ENCODE results near the gene GNG12.

DNA sequence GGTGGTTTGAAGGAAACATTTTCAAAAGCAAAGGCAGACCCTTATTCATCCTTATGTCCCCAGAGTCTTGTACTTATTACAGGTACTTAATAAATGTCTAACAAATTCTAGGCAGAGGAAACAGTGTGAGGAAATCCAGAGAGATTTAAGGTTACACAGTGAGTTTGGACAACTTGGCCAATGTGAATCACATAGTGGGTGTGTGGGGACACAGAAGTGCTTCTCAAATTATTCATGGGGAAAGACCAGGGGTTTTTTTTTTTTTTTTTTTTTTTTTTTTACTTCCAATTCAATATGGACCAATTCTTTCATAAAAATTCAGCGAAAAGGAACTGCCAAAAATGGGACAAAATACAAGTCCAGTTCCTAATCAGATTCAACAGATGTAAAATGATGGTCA, 15.1 kb downstream of the GNG12 start:
- no peak for TF ChIP-seq PCBP2 (IDR thresholded peaks at IDR 0.05; ENCODE audit: low read depth, low read length, poor library complexity, severe bottlenecking)
- no peak for TF ChIP-seq POLR2A (conservative IDR thresholded peaks at IDR 0.05)
- TF ChIP-seq SOX6 (IDR thresholded peaks at IDR 0.05), result no peak
- no peak for TF ChIP-seq TSC22D4 (tag; IDR thresholded peaks at IDR 0.05)
- TF ChIP-seq, protein P1, sequence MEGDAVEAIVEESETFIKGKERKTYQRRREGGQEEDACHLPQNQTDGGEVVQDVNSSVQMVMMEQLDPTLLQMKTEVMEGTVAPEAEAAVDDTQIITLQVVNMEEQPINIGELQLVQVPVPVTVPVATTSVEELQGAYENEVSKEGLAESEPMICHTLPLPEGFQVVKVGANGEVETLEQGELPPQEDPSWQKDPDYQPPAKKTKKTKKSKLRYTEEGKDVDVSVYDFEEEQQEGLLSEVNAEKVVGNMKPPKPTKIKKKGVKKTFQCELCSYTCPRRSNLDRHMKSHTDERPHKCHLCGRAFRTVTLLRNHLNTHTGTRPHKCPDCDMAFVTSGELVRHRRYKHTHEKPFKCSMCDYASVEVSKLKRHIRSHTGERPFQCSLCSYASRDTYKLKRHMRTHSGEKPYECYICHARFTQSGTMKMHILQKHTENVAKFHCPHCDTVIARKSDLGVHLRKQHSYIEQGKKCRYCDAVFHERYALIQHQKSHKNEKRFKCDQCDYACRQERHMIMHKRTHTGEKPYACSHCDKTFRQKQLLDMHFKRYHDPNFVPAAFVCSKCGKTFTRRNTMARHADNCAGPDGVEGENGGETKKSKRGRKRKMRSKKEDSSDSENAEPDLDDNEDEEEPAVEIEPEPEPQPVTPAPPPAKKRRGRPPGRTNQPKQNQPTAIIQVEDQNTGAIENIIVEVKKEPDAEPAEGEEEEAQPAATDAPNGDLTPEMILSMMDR (IDR thresholded peaks at IDR 0.05 in 2 of 3, conservative IDR thresholded peaks at IDR 0.05 in 1 of 3; ENCODE audit: insufficient read depth in 2 of 3, low read depth in 1 of 3, low read length in 3 of 3), result no peak
- TF ChIP-seq, protein P2, sequence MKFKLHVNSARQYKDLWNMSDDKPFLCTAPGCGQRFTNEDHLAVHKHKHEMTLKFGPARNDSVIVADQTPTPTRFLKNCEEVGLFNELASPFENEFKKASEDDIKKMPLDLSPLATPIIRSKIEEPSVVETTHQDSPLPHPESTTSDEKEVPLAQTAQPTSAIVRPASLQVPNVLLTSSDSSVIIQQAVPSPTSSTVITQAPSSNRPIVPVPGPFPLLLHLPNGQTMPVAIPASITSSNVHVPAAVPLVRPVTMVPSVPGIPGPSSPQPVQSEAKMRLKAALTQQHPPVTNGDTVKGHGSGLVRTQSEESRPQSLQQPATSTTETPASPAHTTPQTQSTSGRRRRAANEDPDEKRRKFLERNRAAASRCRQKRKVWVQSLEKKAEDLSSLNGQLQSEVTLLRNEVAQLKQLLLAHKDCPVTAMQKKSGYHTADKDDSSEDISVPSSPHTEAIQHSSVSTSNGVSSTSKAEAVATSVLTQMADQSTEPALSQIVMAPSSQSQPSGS (CRISPR knock-in tag; IDR thresholded peaks at IDR 0.05), result no peak
- no peak for TF ChIP-seq KDM2B (CRISPR knock-in tag; IDR thresholded peaks at IDR 0.05)
- no peak for TF ChIP-seq MAZ (CRISPR knock-in tag; conservative IDR thresholded peaks at IDR 0.05 in 1 of 2, IDR thresholded peaks at IDR 0.05 in 1 of 2)
- no peak for TF ChIP-seq EP300 (IDR thresholded peaks at IDR 0.05; ENCODE audit: low read length)
- TF ChIP-seq ZFX (CRISPR knock-in tag; IDR thresholded peaks at IDR 0.05), result no peak
- TF ChIP-seq SMC3 (conservative IDR thresholded peaks at IDR 0.05; ENCODE audit: insufficient read depth, low read depth, low read length), result no peak
- no peak for TF ChIP-seq CHD2 (IDR thresholded peaks at IDR 0.05; ENCODE audit: low read depth, low read length)
- TF ChIP-seq YY1 (IDR thresholded peaks at IDR 0.05; ENCODE audit: borderline replicate concordance in 1 of 3, control insufficient read depth in 1 of 3, extremely low read depth in 1 of 3, insufficient read depth in 3 of 3, insufficient read length in 1 of 3, insufficient replicate concordance in 2 of 3, low read depth in 1 of 3, low read length in 2 of 3), result no peak

All from K562 (cell line).